NCI-H1092 (cell line): Measurements from ENCODE around the gene USH2A.
"Not testable (repeated sequence)": the region's sequence is repeated elsewhere in the genome, so short reads cannot be mapped to it uniquely, and the experiment has no call there.

ENCODE experiments used
- DNase-seq: peaks from one replicate; lab custom pipeline; 2025; lab: John Stamatoyannopoulos, UW

Gene USH2A

GRCh38 chr1:216049741-216050430 lies 373.4 kb downstream of the USH2A start:
- no peak for DNase-seq

- no peak for DNase-seq
Measured at GRCh38 chr1:216047811-216048572, 375.3 kb downstream of the USH2A start.

GRCh38 chr1:216046336-216046735 lies 376.9 kb downstream of the USH2A start:
- no peak for DNase-seq

GRCh38 chr1:216045400-216045799 lies 377.8 kb downstream of the USH2A start:
- no peak for DNase-seq

- DNase-seq, result no peak
Measured at GRCh38 chr1:216044538-216044937, 378.7 kb downstream of the USH2A start.

GRCh38 chr1:216034506-216034905 lies 388.7 kb downstream of the USH2A start:
- no peak for DNase-seq

GRCh38 chr1:216032961-216033614 lies 390.2 kb downstream of the USH2A start:
- DNase-seq, result no peak

- no peak for DNase-seq
Measured at GRCh38 chr1:216032284-216032683, 391.0 kb downstream of the USH2A start.

GRCh38 chr1:216028631-216029030 lies 394.6 kb downstream of the USH2A start:
- no peak for DNase-seq

GRCh38 chr1:216024546-216024945 lies 398.7 kb downstream of the USH2A start:
- no peak for DNase-seq

- no peak for DNase-seq
Measured at GRCh38 chr1:216020743-216021345, 402.4 kb downstream of the USH2A start.

GRCh38 chr1:216015116-216015515 lies 408.1 kb downstream of the USH2A start:
- DNase-seq, result no peak

GRCh38 chr1:216014086-216014485 lies 409.2 kb downstream of the USH2A start:
- no peak for DNase-seq

GRCh38 chr1:216009456-216009855 lies 413.8 kb downstream of the USH2A start:
- not testable (repeated sequence) for DNase-seq

- DNase-seq, result no peak
Measured at GRCh38 chr1:216005916-216006315, 417.3 kb downstream of the USH2A start.

- DNase-seq, result peak; percentile 11
Measured at GRCh38 chr1:215992620-215993019, 430.6 kb downstream of the USH2A start.

- DNase-seq, result no peak
Measured at GRCh38 chr1:215987092-215987875, 436.0 kb downstream of the USH2A start.

GRCh38 chr1:215986401-215986800 lies 436.8 kb downstream of the USH2A start:
- no peak for DNase-seq

GRCh38 chr1:215983680-215984079 lies 439.6 kb downstream of the USH2A start:
- no peak for DNase-seq

- DNase-seq, result no peak
Measured at GRCh38 chr1:215971793-215972441, 451.3 kb downstream of the USH2A start.

GRCh38 chr1:215970406-215970805 lies 452.8 kb downstream of the USH2A start:
- no peak for DNase-seq
